Mesenchymal stem cell (in vitro differentiated cells and primary cell): ENCODE data around the gene LEUTX.

ENCODE experiments used
- DNase-seq: peaks from one replicate; pipeline ENCODE4 v3.0.0-alpha.2; 2013
- H2AFZ ChIP-seq: one replicate; pipeline ENCODE4 v1.6.1; 2013; ENCODE audit warnings: low read depth, mild to moderate bottlenecking, control low read depth, inconsistent platforms, low read length, moderate library complexity
- H2AK5ac ChIP-seq: 2 replicates; pipeline ENCODE4 v1.6.1; 2013; ENCODE audit warnings: low read length, moderate library complexity, mild to moderate bottlenecking, inconsistent platforms; ENCODE audit not compliant: severe bottlenecking
- H2BK120ac ChIP-seq: one replicate; pipeline ENCODE4 v1.6.1; 2013; ENCODE audit warnings: low read depth, mild to moderate bottlenecking, inconsistent platforms, low read length, moderate library complexity
- H2BK12ac ChIP-seq, 2 experiments: one replicate each; pipeline ENCODE4 v1.6.1; 2013; ENCODE audit warnings: inconsistent platforms in 2 of 2, low read length in 2 of 2, mild to moderate bottlenecking in 2 of 2, moderate library complexity in 2 of 2, control low read depth in 1 of 2
- H2BK15ac ChIP-seq: one replicate; pipeline ENCODE4 v1.6.1; 2013; ENCODE audit warnings: mild to moderate bottlenecking, low read depth, inconsistent platforms; ENCODE audit not compliant: poor library complexity, severe bottlenecking
- H2BK5ac ChIP-seq: 2 replicates; pipeline ENCODE4 v1.6.1; 2013; ENCODE audit warnings: low read depth, mild to moderate bottlenecking, low read length, control low read depth, inconsistent platforms; ENCODE audit not compliant: poor library complexity, severe bottlenecking
- H3K14ac ChIP-seq, 2 experiments: one replicate each; pipeline ENCODE4 v1.6.1; 2013; ENCODE audit warnings: inconsistent platforms in 2 of 2, low read length in 2 of 2, control low read depth in 1 of 2, mild to moderate bottlenecking in 1 of 2, moderate library complexity in 1 of 2
- H3K18ac ChIP-seq, 2 experiments: one replicate each; pipeline ENCODE4 v1.6.1; 2013; ENCODE audit warnings: inconsistent platforms in 2 of 2, low read length in 2 of 2, control low read depth in 1 of 2, low read depth in 1 of 2, mild to moderate bottlenecking in 1 of 2
- H3K23ac ChIP-seq, 2 experiments: one replicate each; pipeline ENCODE4 v1.6.1; 2013; ENCODE audit warnings: inconsistent platforms in 2 of 2, low read length in 2 of 2, mild to moderate bottlenecking in 2 of 2, moderate library complexity in 2 of 2, control low read depth in 1 of 2
- H3K27ac ChIP-seq: 2 replicates; pipeline ENCODE4 v1.5.1; 2013; ENCODE audit warnings: mild to moderate bottlenecking, moderate library complexity, low read length, control low read depth, inconsistent platforms; ENCODE audit not compliant: poor library complexity, severe bottlenecking
- H3K27me3 ChIP-seq, 2 experiments: 2 replicates each; pipeline versions ENCODE4 v1.6.1 to v1.7.0; 2013; ENCODE audit warnings: low read length in 2 of 2, mild to moderate bottlenecking in 2 of 2, moderate library complexity in 2 of 2, control low read depth in 1 of 2, inconsistent platforms in 1 of 2; ENCODE audit not compliant: control insufficient read depth in 1 of 2, insufficient read depth in 1 of 2
- H3K36me3 ChIP-seq, 2 experiments: 2 replicates each; pipeline versions ENCODE4 v1.6.1 to v1.7.0; 2013; ENCODE audit warnings: low read length in 2 of 2, control low read depth in 1 of 2, inconsistent platforms in 1 of 2, low read depth in 1 of 2, mild to moderate bottlenecking in 1 of 2; ENCODE audit not compliant: insufficient read depth in 2 of 2, control insufficient read depth in 1 of 2
- H3K4ac ChIP-seq, 2 experiments: one replicate each; pipeline ENCODE4 v1.6.1; 2013; ENCODE audit warnings: inconsistent platforms in 2 of 2, low read length in 2 of 2, mild to moderate bottlenecking in 2 of 2, moderate library complexity in 2 of 2, control low read depth in 1 of 2, low read depth in 1 of 2
- H3K4me1 ChIP-seq: 2 replicates; pipeline ENCODE4 v1.6.1; 2013; ENCODE audit warnings: low read depth, low read length, control low read depth; ENCODE audit not compliant: control insufficient read depth, insufficient read depth
- H3K4me2 ChIP-seq: 2 replicates; pipeline ENCODE4 v1.6.1; 2013; ENCODE audit warnings: low read length, mild to moderate bottlenecking, inconsistent platforms; ENCODE audit not compliant: poor library complexity, severe bottlenecking
- H3K4me3 ChIP-seq, 2 experiments: 2 replicates each; pipeline versions ENCODE4 v1.5.1 to v1.7.0; 2013; ENCODE audit warnings: low read length in 2 of 2, mild to moderate bottlenecking in 2 of 2, control low read depth in 1 of 2, low read depth in 1 of 2; ENCODE audit not compliant: insufficient read depth in 1 of 2
- H3K79me1 ChIP-seq: replicated peaks from 2 replicates; pipeline ENCODE4 v1.6.1; 2013; ENCODE audit warnings: mild to moderate bottlenecking, control low read depth, low read length, inconsistent platforms; ENCODE audit not compliant: poor library complexity, severe bottlenecking
- H3K9ac ChIP-seq: 2 replicates; pipeline ENCODE4 v1.7.0; 2013; ENCODE audit warnings: mild to moderate bottlenecking, low read length, moderate library complexity
- H3K9me3 ChIP-seq: 2 replicates; pipeline ENCODE4 v1.7.0; 2013; ENCODE audit warnings: mild to moderate bottlenecking, low read length; ENCODE audit not compliant: control insufficient read depth
- H4K8ac ChIP-seq: one replicate; pipeline ENCODE4 v1.6.1; 2013; ENCODE audit warnings: inconsistent platforms, mild to moderate bottlenecking, low read length, moderate library complexity
- H4K91ac ChIP-seq: one replicate; pipeline ENCODE4 v1.6.1; 2013; ENCODE audit warnings: mild to moderate bottlenecking, low read length, inconsistent platforms
- WGBS: methylation state at CpG from one replicate; pipeline ENCODE4 v1.1.7; 2013; ENCODE audit warnings: mixed read lengths; 5-methylcytosine and 5-hydroxymethylcytosine counted together

Gene LEUTX

GRCh38 chr19:39833160-39833463 lies 54.5 kb downstream of the LEUTX start:
- peaks cover 58 to 75% of the 10 kb centered on the region in 2 experiments for H3K36me3 ChIP-seq
- H3K4me1 ChIP-seq: peaks cover 18% of the 10 kb centered on the region
- H3K4me2 ChIP-seq: peak overlapping the region; percentile 71
- H3K23ac ChIP-seq: peak overlapping the region in 1 of 2 experiments; percentile 77
- peak overlapping the region; percentile 75 for H2BK5ac ChIP-seq
- H3K18ac ChIP-seq: peak overlapping the region; percentile 4 to 93
- peak overlapping the region; percentile 21 to 31 for H2BK12ac ChIP-seq
- peak overlapping the region; percentile 7 for H2AK5ac ChIP-seq
- peak overlapping the region; percentile 94 for H4K91ac ChIP-seq
- H3K4me3 ChIP-seq: peak overlapping the region; percentile 77 to 96
- peak overlapping the region; percentile 98 for H3K9ac ChIP-seq
- peaks cover 31% of the 10 kb centered on the region for H3K79me1 ChIP-seq
- H2BK15ac ChIP-seq: peak overlapping the region; percentile 91
- H3K27me3 ChIP-seq: no peaks in the 10 kb centered on the region
- H2BK120ac ChIP-seq: peak overlapping the region; percentile 96
- no peak for DNase-seq
- peak overlapping the region; percentile 79 for H4K8ac ChIP-seq
- peak overlapping the region in 1 of 2 experiments; percentile 83 for H3K14ac ChIP-seq
- peak overlapping the region in 1 of 2 experiments; percentile 92 for H3K4ac ChIP-seq
- H3K9me3 ChIP-seq: no peaks in the 10 kb centered on the region
- H3K27ac ChIP-seq: peak overlapping the region; percentile 47
- 6% methylated on average over 16 of the region's 24 CpGs for WGBS
- H2AFZ ChIP-seq: peak overlapping the region; percentile 58

GRCh38 chr19:39833464-39834286 lies 55.0 kb downstream of the LEUTX start, which contains the start of gene DYRK1B:
Gene DYRK1B, minus strand, starts transcription at chr19:39834162. Its CDS starts 2,295 bp downstream, at chr19:39831867.
- peak within 1 kb of the TSS in 1 of 2 experiments; percentile 77 for H3K23ac ChIP-seq
- H2BK12ac ChIP-seq: peak within 1 kb of the TSS; percentile 31 to 79
- peak within 1 kb of the TSS; percentile 77 to 96 for H3K4me3 ChIP-seq
- DNase-seq: peak; percentile 97
- H4K91ac ChIP-seq: peak within 1 kb of the TSS; percentile 99
- under 1% methylated on average over 45 of the region's 59 CpGs for WGBS
- peak within 1 kb of the TSS; percentile 71 for H3K4me2 ChIP-seq
- H3K4ac ChIP-seq: peak within 1 kb of the TSS; percentile 92 to 94
- peak within 1 kb of the TSS; percentile 96 for H2BK120ac ChIP-seq
- H3K27ac ChIP-seq: peak within 1 kb of the TSS; percentile 69
- no peaks in the 10 kb centered on the region for H3K27me3 ChIP-seq
- H2BK15ac ChIP-seq: peak within 1 kb of the TSS; percentile 91
- peaks cover 57 to 75% of the 10 kb centered on the region in 2 experiments for H3K36me3 ChIP-seq
- H2BK5ac ChIP-seq: peak within 1 kb of the TSS; percentile 75
- peak within 1 kb of the TSS; percentile 98 for H3K9ac ChIP-seq
- H4K8ac ChIP-seq: peak within 1 kb of the TSS; percentile 95
- H2AK5ac ChIP-seq: peak within 1 kb of the TSS; percentile 23
- peaks cover 14% of the 10 kb centered on the region for H3K4me1 ChIP-seq
- peaks cover 30% of the 10 kb centered on the region for H3K79me1 ChIP-seq
- no peaks in the 10 kb centered on the region for H3K9me3 ChIP-seq
- H3K18ac ChIP-seq: peak within 1 kb of the TSS; percentile 67 to 93
- peak within 1 kb of the TSS; percentile 58 for H2AFZ ChIP-seq
- H3K14ac ChIP-seq: peak within 1 kb of the TSS in 1 of 2 experiments; percentile 83

GRCh38 chr19:39834287-39834841 lies 55.7 kb downstream of the LEUTX start:
- no peak overlapping the region for H2BK15ac ChIP-seq

More at GRCh38 chr19:39834287-39834841, 55.7 kb downstream of the LEUTX start:
- peak overlapping the region; percentile 9 for H3K27ac ChIP-seq
- H3K9ac ChIP-seq: peak overlapping the region; percentile 16
- WGBS: 52% methylated on average over 18 of the region's 19 CpGs
- peak overlapping the region in 1 of 2 experiments; percentile 63 for H3K4ac ChIP-seq
- H3K36me3 ChIP-seq: peaks cover 61 to 75% of the 10 kb centered on the region in 2 experiments
- no peaks in the 10 kb centered on the region for H3K9me3 ChIP-seq
- H2AFZ ChIP-seq: peak overlapping the region; percentile 58
- peaks cover 14% of the 10 kb centered on the region for H3K4me1 ChIP-seq
- no peak overlapping the region for H3K18ac ChIP-seq
- peak overlapping the region in 1 of 2 experiments; percentile 96 for H3K4me3 ChIP-seq
- H3K23ac ChIP-seq: no peak overlapping the region
- H4K91ac ChIP-seq: no peak overlapping the region
- peak overlapping the region; percentile 23 for H2AK5ac ChIP-seq
- H3K14ac ChIP-seq: no peak overlapping the region
- DNase-seq: no peak
- H3K79me1 ChIP-seq: peaks cover 37% of the 10 kb centered on the region
- no peak overlapping the region for H2BK120ac ChIP-seq
- H2BK5ac ChIP-seq: no peak overlapping the region
- no peaks in the 10 kb centered on the region for H3K27me3 ChIP-seq
- H4K8ac ChIP-seq: peak overlapping the region; percentile 94
- H3K4me2 ChIP-seq: no peak overlapping the region
- no peak overlapping the region for H2BK12ac ChIP-seq
